HepG2 (cell line): ENCODE data around the gene CASZ1. TPM values are rescaled to one million over a fixed set of nuclear protein-coding genes. Genes with fewer than 3 reads are reported as not detected.

ENCODE experiments used
- ATAC-seq: fragments of 200-7000 bp; cut with Tn5 transposase; 3 replicates; pipeline ENCODE4 v1.9.1; 2020; ENCODE audit warnings: mild to moderate bottlenecking, moderate library complexity
- BruUV-seq: library from RNA; stranded (reverse); fragments of 400-500 nt; replicated peaks from 2 replicates; lab custom pipeline; 2021; lab: Mats Ljungman, UMichigan
- CTCF ChIA-PET: fragments of 300-600 bp; formaldehyde crosslinking; extraction: SDS; loops from one replicate; lab custom pipeline; 2021; ENCODE audit warnings: low total read pairs, inconsistent platforms, low intra/inter-chr PET ratio; lab: Yijun Ruan, JAX
- POLR2A ChIA-PET: fragments of 350-600 bp; sonication (Branson Sonifier 250); formaldehyde crosslinking; loops from one replicate; lab custom pipeline; 2020; ENCODE audit warnings: antibody characterized with exemption, inconsistent platforms; lab: Yijun Ruan, JAX
- DNase-seq: peaks from one replicate; pipeline ENCODE4 v3.0.0-alpha.2; 2015; ENCODE audit warnings: low spot score
- FAIRE-seq: peaks from 3 replicates; lab custom pipeline; 2011; peaks lifted over from hg19 to GRCh38; lab: Jason Lieb, UNC
- H2AFZ ChIP-seq: one replicate; pipeline ENCODE4 v1.6.1; 2011; ENCODE audit warnings: low read length, inconsistent platforms
- H3K27ac ChIP-seq: fragments of 300-600 bp; 3 replicates; pipeline ENCODE4 v1.8.0; 2011; ENCODE audit warnings: mixed run types, mild to moderate bottlenecking, mixed read lengths, low read length, inconsistent platforms; ENCODE audit not compliant: insufficient read depth; ENCODE audit errors: extremely low read length
- H3K27me3 ChIP-seq, 2 experiments: fragments of 200-600 bp in 1 of 2; 2 replicates in 1 of 2; 3 replicates in 1 of 2; pipeline versions ENCODE4 v1.6.0 to v1.8.0; 2011; ENCODE audit warnings: low read length in 2 of 2, mild to moderate bottlenecking in 2 of 2, moderate library complexity in 2 of 2, inconsistent platforms in 1 of 2; ENCODE audit not compliant: insufficient read depth in 2 of 2, control insufficient read depth in 1 of 2
- H3K36me3 ChIP-seq, 2 experiments: fragments of 200-600 bp in 1 of 2; replicated peaks in 1 of 2; 2 replicates in 1 of 2; 3 replicates in 1 of 2; pipeline versions ENCODE4 v1.5.1 to v1.8.0; 2011; ENCODE audit warnings: low read length in 2 of 2, inconsistent platforms in 1 of 2; ENCODE audit not compliant: insufficient read depth in 2 of 2, control insufficient read depth in 1 of 2
- H3K4me1 ChIP-seq: 2 replicates; pipeline ENCODE4 v1.5.1; 2012; ENCODE audit warnings: low read length, inconsistent platforms; ENCODE audit not compliant: insufficient read depth
- H3K4me2 ChIP-seq: 2 replicates; pipeline ENCODE4 v1.6.0; 2011; ENCODE audit warnings: low read depth, low read length, inconsistent platforms
- H3K4me3 ChIP-seq, 3 experiments: fragments of 200-600 bp in 1 of 3; sonication (generic), shearing (Covaris generic) in 1 of 3; replicated peaks in 1 of 3; 2 replicates each; pipeline ENCODE4 v1.5.1; 2011 to 2016; ENCODE audit warnings: low read length in 3 of 3, inconsistent platforms in 2 of 3, low read depth in 2 of 3, mild to moderate bottlenecking in 2 of 3, control low read depth in 1 of 3, mixed read lengths in 1 of 3; ENCODE audit not compliant: insufficient read depth in 1 of 3
- H3K79me2 ChIP-seq: one replicate; pipeline ENCODE4 v1.6.1; 2011; ENCODE audit warnings: low read length, inconsistent platforms; ENCODE audit not compliant: insufficient read depth
- H3K9ac ChIP-seq: 2 replicates; pipeline ENCODE4 v1.6.0; 2011; ENCODE audit warnings: mild to moderate bottlenecking, low read depth, low read length, inconsistent platforms; ENCODE audit not compliant: insufficient read depth
- H3K9me3 ChIP-seq: 2 replicates; pipeline ENCODE4 v1.5.1; 2012; ENCODE audit warnings: mild to moderate bottlenecking, low read length
- H4K20me1 ChIP-seq: 2 replicates; pipeline ENCODE4 v1.6.0; 2011; ENCODE audit warnings: inconsistent platforms, mild to moderate bottlenecking, low read length, moderate library complexity; ENCODE audit not compliant: insufficient read depth
- AGO2 ChIP-seq: fragments of 200-400 bp; formaldehyde crosslinking; optimal IDR thresholded peaks from 2 replicates; pipeline ENCODE3; 2017; ENCODE audit warnings: mild to moderate bottlenecking, low read depth, low read length, moderate library complexity
- JDP2 ChIP-seq: sonication (generic); formaldehyde crosslinking; IDR thresholded peaks from 2 replicates; pipeline ENCODE4 v1.8.1; 2022; ENCODE audit warnings: missing genetic modification reagents, borderline replicate concordance
- POGZ ChIP-seq: sonication (generic); formaldehyde crosslinking; IDR thresholded peaks from 2 replicates; pipeline ENCODE4 v1.4.0; 2020; ENCODE audit warnings: mild to moderate bottlenecking, missing genetic modification reagents
- ZMYM3 ChIP-seq: sonication (generic); formaldehyde crosslinking; IDR thresholded peaks from 2 replicates; pipeline ENCODE4 v1.5.1; 2020; ENCODE audit warnings: mild to moderate bottlenecking, missing genetic modification reagents
- ZNF484 ChIP-seq: sonication (generic); formaldehyde crosslinking; IDR thresholded peaks from 2 replicates; pipeline ENCODE4 v1.5.1; 2020; ENCODE audit warnings: mild to moderate bottlenecking, low read depth, missing genetic modification reagents, borderline replicate concordance
- ZNF577 ChIP-seq: sonication (generic); formaldehyde crosslinking; IDR thresholded peaks from 2 replicates; pipeline ENCODE4 v1.4.0; 2020; ENCODE audit warnings: mild to moderate bottlenecking, low read depth, missing genetic modification reagents, borderline replicate concordance
- ZNF629 ChIP-seq: sonication (generic); formaldehyde crosslinking; conservative IDR thresholded peaks from 2 replicates; pipeline ENCODE4 v1.5.0; 2020; ENCODE audit warnings: missing genetic modification reagents
- ZNF768 ChIP-seq: sonication (generic); formaldehyde crosslinking; IDR thresholded peaks from 2 replicates; pipeline ENCODE4 v1.4.0; 2020; ENCODE audit warnings: missing genetic modification reagents
- WGBS: methylation state at CpG from one replicate; pipeline ENCODE4 v1.1.6; 2017; ENCODE audit warnings: low lambda C conversion rate; 5-methylcytosine and 5-hydroxymethylcytosine counted together
- in situ Hi-C: cut with HindIII; loops from 2 replicates; pipeline ENCODE4 v1.10.0; 2017; ENCODE audit warnings: low pct_unique_long_range_greater_than_20kb; ENCODE audit not compliant: extremely low pct_ligation_motif_present
- intact Hi-C: fragments of 100-400 bp; cut with micrococcal nuclease; formaldehyde crosslinking; loops from one replicate; pipeline ENCODE4 v1.10.0; 2022; ENCODE audit not compliant: unreplicated experiment
- polyA plus RNA-seq, 8 experiments: library from polyadenylated mRNA; depleted of rRNA in 3 of 8; stranded (reverse) in 7 of 8; unstranded in 1 of 8; fragments of >200 nt; fragmentation: Illumina TruSeq in 4 of 8; extraction: Trizol in 4 of 8; gene quantifications; 2 replicates each; pipeline versions ENCODE4 v1.2.1 to v1.2.3, GENCODE V29; 2011 to 2016; ENCODE audit warnings: low read depth in 4 of 8, missing spikeins in 1 of 8, mixed read lengths in 1 of 8; ENCODE audit not compliant: insufficient read depth in 1 of 8
- total RNA-seq, 5 experiments: library from RNA; depleted of rRNA; stranded (reverse); fragments of >200 nt; fragmentation: Illumina TruSeq; extraction: Trizol; gene quantifications; 2 replicates each; pipeline ENCODE4 v1.2.3, GENCODE V29; 2016; ENCODE audit warnings: low read depth in 1 of 5
- TF ChIP-seq, protein P1 (sequence below): IDR thresholded peaks from 2 replicates; pipeline ENCODE4 v1.6.1; 2016; ENCODE audit warnings: low read depth, control low read depth
- TF ChIP-seq, protein P2 (sequence below): sonication (generic); formaldehyde crosslinking; IDR thresholded peaks from 2 replicates; pipeline ENCODE4 v1.4.0; 2020; ENCODE audit warnings: mild to moderate bottlenecking, missing genetic modification reagents

Gene CASZ1
- total and polyA plus RNA-seq, 2 of the 13 experiments (the other 11 are each of a cell fraction or from before 2014, with no cell fraction given) = 1.9 to 3.7 TPM

DNA sequence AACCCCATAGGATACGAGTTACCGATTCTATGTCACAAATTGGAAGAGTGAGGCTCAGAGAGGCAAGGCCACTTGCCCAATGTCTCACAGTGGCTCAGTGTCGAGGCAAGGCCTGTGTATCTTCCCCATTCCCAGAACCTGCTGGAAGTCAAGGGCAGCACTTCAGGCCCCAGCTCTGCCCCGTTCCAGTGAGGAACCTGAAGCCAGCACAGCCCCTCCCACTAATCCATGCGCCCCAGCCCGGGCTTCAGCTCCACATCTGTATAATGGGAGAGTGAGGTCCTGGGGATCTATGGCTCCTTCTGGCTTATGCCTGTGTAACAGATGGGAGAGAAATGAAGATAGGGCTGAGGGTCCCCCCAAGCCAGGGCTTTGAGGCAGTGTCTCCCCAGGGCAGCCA is 56.3 kb downstream of the CASZ1 start:
- H3K4me3 ChIP-seq = no peak overlapping the region
- no peak overlapping the region for H2AFZ ChIP-seq
- DNase-seq (no peak), FAIRE-seq (no peak), ATAC-seq (no peak)
- H4K20me1 ChIP-seq = no peaks in the 10 kb centered on the region
- no peaks in the 10 kb centered on the region for H3K36me3 ChIP-seq
- ChIA-PET CTCF (no interaction called here), POLR2A (interaction anchor here (0.7 kb wide), 1 partner anchor 1023 kb away, joined by 5 read pairs; no protein-coding TSS in a partner anchor)
- intact Hi-C loops (no loop called here), in situ Hi-C loops (no loop called here)
- peaks cover 17% of the 10 kb centered on the region for H3K4me1 ChIP-seq
- no peak overlapping the region for H3K9ac ChIP-seq
- TF ChIP-seq ZMYM3 (CRISPR knock-in tag) (0 out of 2 replicates have a peak, but pooled peaks have one; percentile 22), ZNF768 (CRISPR knock-in tag) (peak; percentile 51; the same call in 1 of the 2 replicates), ZNF629 (peak; percentile 70; the same call in 1 of the 2 replicates)
- TF ChIP-seq, protein P1, sequence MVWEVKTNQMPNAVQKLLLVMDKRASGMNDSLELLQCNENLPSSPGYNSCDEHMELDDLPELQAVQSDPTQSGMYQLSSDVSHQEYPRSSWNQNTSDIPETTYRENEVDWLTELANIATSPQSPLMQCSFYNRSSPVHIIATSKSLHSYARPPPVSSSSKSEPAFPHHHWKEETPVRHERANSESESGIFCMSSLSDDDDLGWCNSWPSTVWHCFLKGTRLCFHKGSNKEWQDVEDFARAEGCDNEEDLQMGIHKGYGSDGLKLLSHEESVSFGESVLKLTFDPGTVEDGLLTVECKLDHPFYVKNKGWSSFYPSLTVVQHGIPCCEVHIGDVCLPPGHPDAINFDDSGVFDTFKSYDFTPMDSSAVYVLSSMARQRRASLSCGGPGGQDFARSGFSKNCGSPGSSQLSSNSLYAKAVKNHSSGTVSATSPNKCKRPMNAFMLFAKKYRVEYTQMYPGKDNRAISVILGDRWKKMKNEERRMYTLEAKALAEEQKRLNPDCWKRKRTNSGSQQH = no peak
- H3K27me3 ChIP-seq = peaks cover 1 to 17% of the 10 kb centered on the region in 2 experiments; a peak in 4 of 5 replicates
- H3K79me2 ChIP-seq = no peaks in the 10 kb centered on the region
- no TSS peak for BruUV-seq
- H3K9me3 ChIP-seq = no peaks in the 10 kb centered on the region
- 63% methylated on average over 5 of the region's 6 CpGs for WGBS
- H3K4me2 ChIP-seq = no peak overlapping the region
- H3K27ac ChIP-seq = no peak overlapping the region

DNA sequence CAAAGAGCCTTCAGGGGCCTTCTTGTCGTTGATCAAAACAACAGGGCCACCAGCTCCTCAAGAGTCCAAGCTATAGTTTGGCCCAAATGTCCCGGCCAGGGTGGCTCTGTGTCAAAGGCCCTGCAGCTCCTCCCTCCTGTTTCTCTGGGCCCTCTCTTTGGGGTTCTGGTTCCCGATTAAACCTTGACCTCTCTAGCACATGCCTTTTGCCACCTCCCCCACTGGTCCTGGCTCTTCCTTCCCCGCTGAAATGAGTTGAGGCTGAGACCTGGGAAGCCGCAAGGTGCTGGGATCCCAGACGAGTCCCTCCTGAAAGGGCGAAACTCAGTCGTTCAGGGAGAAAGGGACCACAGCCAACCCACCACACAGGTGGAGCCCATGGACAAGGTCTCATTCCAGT is 56.9 kb downstream of the CASZ1 start:
- H3K36me3 ChIP-seq = no peaks in the 10 kb centered on the region
- no TSS peak for BruUV-seq
- no peak overlapping the region for H3K27ac ChIP-seq
- no peaks in the 10 kb centered on the region for H3K79me2 ChIP-seq
- no peaks in the 10 kb centered on the region for H3K9me3 ChIP-seq
- CTCF ChIA-PET = no interaction called here
- no peak overlapping the region for H3K9ac ChIP-seq
- peaks cover 17% of the 10 kb centered on the region for H3K4me1 ChIP-seq
- intact Hi-C loops (no loop called here), in situ Hi-C loops (no loop called here)
- H3K4me2 ChIP-seq = no peak overlapping the region
- no peaks in the 10 kb centered on the region for H4K20me1 ChIP-seq
- ATAC-seq (no peak), FAIRE-seq (no peak), DNase-seq (no peak)
- no peak overlapping the region for H2AFZ ChIP-seq
- H3K4me3 ChIP-seq = no peak overlapping the region
- WGBS = 15% methylated on average over 7 of the region's 8 CpGs
- POLR2A ChIA-PET = no interaction called here
- H3K27me3 ChIP-seq = peaks cover 1 to 17% of the 10 kb centered on the region in 2 experiments; a peak in 4 of 5 replicates
- no peak for TF ChIP-seq ZNF484 (CRISPR knock-in tag)
- TF ChIP-seq ZNF577 = no peak
- no peak for TF ChIP-seq JDP2 (CRISPR knock-in tag)
- TF ChIP-seq, protein P2, sequence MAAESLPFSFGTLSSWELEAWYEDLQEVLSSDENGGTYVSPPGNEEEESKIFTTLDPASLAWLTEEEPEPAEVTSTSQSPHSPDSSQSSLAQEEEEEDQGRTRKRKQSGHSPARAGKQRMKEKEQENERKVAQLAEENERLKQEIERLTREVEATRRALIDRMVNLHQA (CRISPR knock-in tag) = no peak
- no peak for TF ChIP-seq AGO2
- TF ChIP-seq POGZ (CRISPR knock-in tag) = no peak
